Measurements from ENCODE around the gene CBX2. TPM values are rescaled to one million over a fixed set of nuclear protein-coding genes. Genes with fewer than 3 reads are reported as not detected.

Gene CBX2
- total RNA-seq, 1 experiment from 2014 or later: 79.4 TPM

GRCh38 chr17:79829004-79829403 lies 51.1 kb downstream of the CBX2 start:
- peaks cover 99% of the 10 kb centered on the region for H3K27me3 Mint-ChIP-seq (ENCODE audit: low read depth)
- H3K4me3 Mint-ChIP-seq: no peak overlapping the region
- no peak overlapping the region for H3K23ac ChIP-seq (ENCODE audit: insufficient read length, low read depth, low read length)
- no peaks in the 10 kb centered on the region for H3K9me3 ChIP-seq (ENCODE audit: control insufficient read depth, low read depth, low read length)
- H4K91ac ChIP-seq (ENCODE audit: insufficient read length, low read depth, low read length): no peak overlapping the region
- H3K56ac ChIP-seq (ENCODE audit: insufficient read length, low read depth, low read length): no peak overlapping the region
- H3K36me3 Mint-ChIP-seq (ENCODE audit: insufficient read depth in 1 of 3, low read depth in 3 of 3): peaks cover 0 to 5% (median 3%) of the 10 kb centered on the region in 3 experiments; a peak in 4 of 7 replicates
- WGBS (ENCODE audit: extremely low coverage, insufficient read length, low lambda C conversion rate): no CpG with 5 or more reads among the region's 2 CpGs
- H3K4me1 ChIP-seq (ENCODE audit: insufficient read depth, low read length): peaks cover 2% of the 10 kb centered on the region; the same call in 1 of the 2 replicates
- no peaks in the 10 kb centered on the region for H3K79me2 ChIP-seq (ENCODE audit: insufficient read depth, low read length)
- no peak overlapping the region for H3K27ac Mint-ChIP-seq
- no peaks in the 10 kb centered on the region for H3K79me1 ChIP-seq (ENCODE audit: insufficient read depth, low read depth, low read length, poor library complexity, severe bottlenecking)
- no peak overlapping the region for H2BK120ac ChIP-seq (ENCODE audit: low read depth, low read length, poor library complexity, severe bottlenecking)
- H3K9me3 Mint-ChIP-seq: peaks cover 7 to 10% of the 10 kb centered on the region in 2 experiments; a peak in 4 of 5 replicates
- H4K5ac ChIP-seq (ENCODE audit: insufficient read length, low read depth, low read length): no peak overlapping the region
- H3K14ac ChIP-seq (ENCODE audit: insufficient read depth, low read length): no peak overlapping the region
- DNase-seq: no peak
- no peak overlapping the region for H2BK5ac ChIP-seq (ENCODE audit: insufficient read length, low read length)
- no peak overlapping the region for H2BK15ac ChIP-seq (ENCODE audit: low read depth, low read length)
- H3K4me1 Mint-ChIP-seq: peaks cover 18 to 23% of the 10 kb centered on the region in 2 experiments
- H4K8ac ChIP-seq (replicated peaks; ENCODE audit: insufficient read length, low read depth, low read length): no peak overlapping the region
- H2AK5ac ChIP-seq (ENCODE audit: insufficient read length, low read length): no peak overlapping the region
- H3K18ac ChIP-seq (ENCODE audit: insufficient read length, low read depth, low read length): no peak overlapping the region
- no peaks in the 10 kb centered on the region for H4K20me1 ChIP-seq (ENCODE audit: control insufficient read depth, insufficient read depth, insufficient read length)
- no peak overlapping the region for H3K27ac ChIP-seq (ENCODE audit: insufficient read length, low read depth, low read length)
- H3K4ac ChIP-seq (ENCODE audit: low read depth, low read length): no peak overlapping the region
- no peak overlapping the region for H2AFZ ChIP-seq (ENCODE audit: low read length)
- H3K9ac ChIP-seq (ENCODE audit: extremely low read depth, insufficient read length, low read length): no peak overlapping the region
- TF ChIP-seq CTCF (conservative IDR thresholded peaks at IDR 0.05): no peak
- H3T11ph ChIP-seq (ENCODE audit: low read length): no peak overlapping the region
- H3K4me2 ChIP-seq (ENCODE audit: insufficient read depth, insufficient read length, low read length): no peak overlapping the region
- H3K23me2 ChIP-seq (ENCODE audit: insufficient read length, low read depth, low read length, poor library complexity, severe bottlenecking): no peaks in the 10 kb centered on the region
- H2BK12ac ChIP-seq (ENCODE audit: insufficient read length, low read depth, low read length): no peak overlapping the region
- no peak overlapping the region for H2BK20ac ChIP-seq (ENCODE audit: low read depth, low read length, poor library complexity, severe bottlenecking)
- peaks cover 50% of the 10 kb centered on the region for H3K27me3 ChIP-seq (ENCODE audit: insufficient read depth, low read length)
